GM21528 (cell line): Measurements from ENCODE around the gene NTRK2.

ENCODE experiments used
- ATAC-seq: cut with Tn5 transposase; IDR thresholded peaks from one replicate; pipeline ENCODE4 v1.9.1; 2021; ENCODE audit warnings: mild to moderate bottlenecking, moderate library complexity; ENCODE audit not compliant: unreplicated experiment, low FRiP score

The NTRK2 gene

GRCh38 chr9:84953797-84954705 is 284.5 kb downstream of the NTRK2 start:
- peak; percentile 92 for ATAC-seq

- ATAC-seq = no peak
Observed at GRCh38 chr9:84955155-84955554, 285.6 kb downstream of the NTRK2 start.

GRCh38 chr9:84955971-84956370 is 286.4 kb downstream of the NTRK2 start:
- no peak for ATAC-seq

GRCh38 chr9:84959339-84959738 is 289.8 kb downstream of the NTRK2 start:
- ATAC-seq = no peak

- ATAC-seq = no peak
Observed at GRCh38 chr9:84966876-84967830, 297.6 kb downstream of the NTRK2 start.

- no peak for ATAC-seq
Observed at GRCh38 chr9:84969084-84969483, 299.6 kb downstream of the NTRK2 start.

GRCh38 chr9:84969736-84970135 is 300.2 kb downstream of the NTRK2 start:
- no peak for ATAC-seq

GRCh38 chr9:84970432-84970831 is 300.9 kb downstream of the NTRK2 start:
- ATAC-seq = no peak

- no peak for ATAC-seq
Observed at GRCh38 chr9:84971571-84971970, 302.0 kb downstream of the NTRK2 start.

GRCh38 chr9:84974258-84974657 is 304.7 kb downstream of the NTRK2 start:
- no peak for ATAC-seq

GRCh38 chr9:84974855-84975254 is 305.3 kb downstream of the NTRK2 start:
- no peak for ATAC-seq

GRCh38 chr9:84975926-84976325 is 306.4 kb downstream of the NTRK2 start:
- no peak for ATAC-seq

GRCh38 chr9:84978661-84979060 is 309.1 kb downstream of the NTRK2 start:
- no peak for ATAC-seq

- no peak for ATAC-seq
Observed at GRCh38 chr9:84983749-84984148, 314.2 kb downstream of the NTRK2 start.

GRCh38 chr9:84988621-84989020 is 319.1 kb downstream of the NTRK2 start:
- ATAC-seq = no peak

GRCh38 chr9:84990416-84990815 is 320.9 kb downstream of the NTRK2 start:
- ATAC-seq = no peak

- no peak for ATAC-seq
Observed at GRCh38 chr9:84990850-84991513, 321.5 kb downstream of the NTRK2 start.

- no peak for ATAC-seq
Observed at GRCh38 chr9:84991514-84991870, 322.0 kb downstream of the NTRK2 start.

- no peak for ATAC-seq
Observed at GRCh38 chr9:84992381-84992780, 322.9 kb downstream of the NTRK2 start.

GRCh38 chr9:84993105-84993504 is 323.6 kb downstream of the NTRK2 start:
- no peak for ATAC-seq

- no peak for ATAC-seq
Observed at GRCh38 chr9:84996029-84996428, 326.5 kb downstream of the NTRK2 start.
